Activated CD8-positive, alpha-beta T cell treated with anti-CD3 and anti-CD28 coated beads, Interleukin-2, amount 10 ng/mL, durations not matched to agents 7 days and 5 days (primary cell): ENCODE measurements around the gene FRG2C. TPM values are rescaled to one million over a fixed set of nuclear protein-coding genes. Genes with fewer than 3 reads are reported as not detected.
"Not testable (repeated sequence)": the region's sequence is repeated elsewhere in the genome, so short reads cannot be mapped to it uniquely, and the experiment has no call there.

Source experiments
- ATAC-seq: fragments of 150-1000 bp; cut with Tn5 transposase; one replicate; pipeline ENCODE4 v1.10.0; 2021; ENCODE audit warnings: moderate library complexity
- CTCF ChIA-PET: fragments of 350-600 bp; sonication (Branson Sonifier 250); formaldehyde crosslinking; loops from one replicate; lab custom pipeline; 2021; ENCODE audit warnings: antibody characterized with exemption; lab: Charles Lee
- POLR2A ChIA-PET: fragments of 350-600 bp; sonication (Branson Sonifier 250); formaldehyde crosslinking; loops from one replicate; lab custom pipeline; 2021; ENCODE audit warnings: antibody characterized with exemption; lab: Charles Lee
- DNase-seq: peaks from one replicate; pipeline ENCODE4 v3.0.0-alpha.2; 2020
- H3K27ac Mint-ChIP-seq: one replicate; pipeline ENCODE4 v1.8.0; 2021; ENCODE audit warnings: mild to moderate bottlenecking, mixed read lengths
- H3K27me3 Mint-ChIP-seq: one replicate; pipeline ENCODE4 v1.8.0; 2021; ENCODE audit warnings: low read depth, mixed read lengths
- H3K36me3 Mint-ChIP-seq: one replicate; pipeline ENCODE4 v1.8.0; 2021; ENCODE audit warnings: low read depth, mixed read lengths
- H3K4me1 Mint-ChIP-seq: one replicate; pipeline ENCODE4 v1.8.0; 2021; ENCODE audit warnings: low read depth, mixed read lengths
- H3K4me3 Mint-ChIP-seq: one replicate; pipeline ENCODE4 v1.8.0; 2021; ENCODE audit warnings: mild to moderate bottlenecking, mixed read lengths
- H3K9me3 Mint-ChIP-seq: one replicate; pipeline ENCODE4 v1.8.0; 2022; ENCODE audit warnings: mixed read lengths; ENCODE audit not compliant: insufficient read depth
- total RNA-seq, 2 experiments: library from RNA; stranded (reverse); gene quantifications; one replicate each; pipeline ENCODE4 v1.2.3, GENCODE V29; 2021

FRG2C gene
- total RNA-seq: not detected

DNA sequence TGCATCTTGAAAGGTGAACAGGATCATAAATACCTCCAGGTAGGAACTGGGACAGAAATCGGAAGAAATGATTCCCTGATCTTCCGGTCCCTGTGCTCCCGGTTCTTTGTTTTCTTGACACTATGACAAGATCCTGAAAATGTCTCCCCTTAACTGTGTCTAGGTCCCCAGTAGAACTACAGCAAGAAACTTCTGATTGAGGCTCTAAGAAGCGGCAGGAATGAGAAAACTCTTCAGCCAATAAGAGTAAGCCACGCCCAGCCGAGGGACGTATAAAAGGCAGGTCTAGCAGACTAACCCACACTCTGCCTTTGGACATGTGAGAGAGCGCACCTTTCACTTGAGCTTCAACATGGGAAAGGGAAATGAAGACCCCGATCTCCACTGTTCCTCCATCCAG, at the start of gene FRG2C:
Gene FRG2C (plus strand): TSS at position 301 of the 400 bp plus-strand sequence. CDS start 52 bp downstream, at position 353.
- CTCF ChIA-PET, POLR2A ChIA-PET, H3K27ac Mint-ChIP-seq, H3K4me3 Mint-ChIP-seq, H3K27me3 Mint-ChIP-seq, H3K4me1 Mint-ChIP-seq, DNase-seq, ATAC-seq, H3K36me3 Mint-ChIP-seq: not testable (repeated sequence)
- peaks cover 20% of the 10 kb centered on the region for H3K9me3 Mint-ChIP-seq

DNA sequence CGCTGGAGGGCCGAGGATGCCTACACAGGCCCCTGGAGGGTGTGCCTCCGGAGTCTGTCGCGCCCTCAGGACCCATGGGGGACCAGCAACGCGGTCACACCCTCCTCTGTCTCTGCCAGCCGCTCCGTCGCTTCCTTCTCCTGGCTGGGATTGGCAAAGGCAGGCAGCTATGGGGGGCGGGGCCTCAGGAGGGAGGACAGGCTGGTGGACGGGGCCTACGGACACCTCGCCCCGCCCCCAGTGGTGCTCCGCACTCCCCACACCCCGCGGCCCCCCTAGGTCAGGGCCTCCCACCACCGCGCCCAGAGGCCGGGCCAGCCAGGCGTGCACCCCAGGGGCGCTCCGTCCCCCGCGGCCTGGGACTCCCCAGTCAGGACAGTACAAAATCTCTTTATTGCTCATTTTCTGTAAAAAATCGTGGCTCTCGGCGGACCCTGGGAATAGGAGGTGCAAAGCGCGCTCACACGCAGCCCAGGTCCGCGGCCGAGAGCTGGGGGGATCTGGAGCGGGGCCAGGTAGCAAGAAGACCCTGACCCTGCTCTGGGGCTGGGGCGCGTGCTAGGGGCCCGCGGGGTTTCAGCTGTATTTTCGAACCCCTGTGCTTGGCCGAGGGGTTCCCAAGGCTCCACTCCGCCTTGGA, 45.3 kb upstream of the FRG2C start:
- H3K4me3 Mint-ChIP-seq, H3K36me3 Mint-ChIP-seq, H3K27me3 Mint-ChIP-seq, CTCF ChIA-PET, POLR2A ChIA-PET, H3K4me1 Mint-ChIP-seq, H3K9me3 Mint-ChIP-seq, H3K27ac Mint-ChIP-seq, DNase-seq, ATAC-seq: not testable (repeated sequence)

DNA sequence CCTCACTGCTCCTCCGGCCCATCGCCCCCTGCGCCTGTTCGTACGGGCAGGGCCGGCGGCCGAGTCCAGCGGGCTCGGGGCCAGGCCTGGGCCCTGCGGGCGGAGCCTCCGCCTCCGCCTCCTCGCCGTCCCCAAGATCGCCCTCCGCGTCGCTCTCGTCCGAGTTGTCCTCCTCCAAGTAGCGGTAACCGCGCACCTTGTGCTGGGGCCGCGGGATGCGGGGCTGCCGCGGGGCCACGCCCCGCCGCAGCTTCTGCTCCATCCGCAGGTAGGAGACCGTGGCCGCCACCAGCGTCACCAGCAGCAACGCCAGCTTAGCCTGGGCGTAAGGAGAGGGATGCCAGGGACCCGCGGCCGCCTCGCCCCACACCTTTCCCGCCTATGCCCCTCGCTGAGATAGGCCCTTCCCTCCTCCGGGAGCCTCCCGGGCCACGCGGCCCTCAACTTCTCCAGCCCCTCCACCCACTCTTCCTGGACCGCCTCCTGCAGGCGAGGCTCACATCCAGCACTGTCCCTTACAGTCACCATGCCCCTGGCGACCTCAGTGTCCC, 44.6 kb upstream of the FRG2C start:
- CTCF ChIA-PET, ATAC-seq: not testable (repeated sequence)

DNA sequence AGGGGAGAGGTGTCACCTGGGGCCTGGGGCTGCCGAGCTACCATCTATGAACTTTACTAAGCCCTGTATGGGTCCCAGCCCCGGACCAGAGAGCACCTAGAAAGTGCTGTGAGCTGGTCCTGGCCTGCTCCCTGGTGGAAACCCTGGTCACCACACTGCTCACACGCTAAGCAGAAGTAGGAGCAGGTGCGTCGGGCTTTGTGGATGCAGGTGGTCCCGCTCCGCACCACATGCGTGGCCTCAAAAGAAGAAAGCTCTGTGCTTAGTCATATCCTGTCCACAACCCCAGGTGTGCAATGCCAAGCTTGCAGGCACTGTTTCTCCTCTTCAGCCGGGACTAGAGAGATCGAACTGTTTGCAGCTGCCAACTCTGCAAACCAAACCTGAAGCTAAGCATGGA, 42.4 kb upstream of the FRG2C start:
- ATAC-seq, H3K9me3 Mint-ChIP-seq, POLR2A ChIA-PET: not testable (repeated sequence)

More for the DNA sequence above, 44.6 kb upstream of the FRG2C start:
- POLR2A ChIA-PET, H3K9me3 Mint-ChIP-seq, DNase-seq, H3K27ac Mint-ChIP-seq, H3K36me3 Mint-ChIP-seq, H3K4me1 Mint-ChIP-seq, H3K4me3 Mint-ChIP-seq, H3K27me3 Mint-ChIP-seq: not testable (repeated sequence)

DNA sequence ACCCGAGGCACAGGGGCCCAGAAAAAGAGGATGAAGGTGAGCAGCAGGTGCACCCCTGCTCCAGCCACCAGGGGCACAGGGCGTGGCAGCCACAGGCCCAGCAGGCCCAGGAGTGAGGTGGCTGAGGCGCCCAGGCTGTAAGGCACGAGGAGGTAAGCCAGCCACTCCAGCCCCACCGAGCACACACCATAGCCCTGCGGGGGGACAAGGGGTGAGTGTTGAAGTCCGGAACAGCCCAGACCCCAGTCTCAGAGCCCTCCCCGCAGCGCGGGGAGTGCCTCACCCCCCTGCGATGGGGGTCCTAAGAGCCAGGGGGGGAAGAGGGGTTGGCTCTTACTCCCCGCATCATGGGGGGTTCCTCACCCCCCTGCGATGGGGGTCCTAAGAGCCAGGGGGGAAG, 40.5 kb upstream of the FRG2C start:
- CTCF ChIA-PET, H3K36me3 Mint-ChIP-seq, H3K9me3 Mint-ChIP-seq, ATAC-seq, H3K4me3 Mint-ChIP-seq, H3K27ac Mint-ChIP-seq, H3K27me3 Mint-ChIP-seq, DNase-seq, POLR2A ChIA-PET, H3K4me1 Mint-ChIP-seq: not testable (repeated sequence)

More for the DNA sequence above, 42.4 kb upstream of the FRG2C start:
- H3K27ac Mint-ChIP-seq, DNase-seq, H3K27me3 Mint-ChIP-seq, H3K4me3 Mint-ChIP-seq, CTCF ChIA-PET, H3K36me3 Mint-ChIP-seq, H3K4me1 Mint-ChIP-seq: not testable (repeated sequence)

DNA sequence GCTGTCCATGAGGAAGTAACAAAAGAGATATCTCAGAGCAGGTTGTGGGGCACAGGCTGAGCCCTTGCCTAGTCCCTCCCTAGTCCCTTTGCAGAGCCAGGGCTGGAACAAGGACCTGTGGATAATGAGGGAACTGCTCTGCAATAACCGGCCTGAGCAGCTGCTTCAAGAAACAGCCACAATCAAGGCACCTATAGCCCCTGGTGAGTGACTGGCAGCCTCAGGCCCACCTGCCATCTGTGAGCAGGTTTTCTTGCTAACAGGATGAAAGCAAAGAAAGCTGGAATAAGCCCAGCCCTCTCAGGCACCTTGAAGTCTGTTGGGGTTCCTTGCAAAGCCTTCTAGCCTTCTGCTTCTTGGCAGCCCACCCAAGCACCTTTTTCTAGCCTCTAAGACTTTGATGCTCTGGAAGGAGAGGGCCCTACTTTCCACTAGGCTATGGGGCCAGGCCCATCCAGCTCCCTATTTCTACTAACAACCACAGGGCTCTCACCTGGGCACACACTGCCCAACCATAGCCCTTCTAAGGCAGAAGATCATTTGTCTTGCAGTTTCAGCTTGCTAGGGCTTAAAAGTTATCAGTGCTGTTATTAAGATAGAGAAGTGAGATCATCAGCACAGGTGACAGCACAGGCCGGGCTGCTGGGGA, 33.1 kb upstream of the FRG2C start:
- H3K4me1 Mint-ChIP-seq, DNase-seq, H3K36me3 Mint-ChIP-seq, H3K9me3 Mint-ChIP-seq, H3K27ac Mint-ChIP-seq, H3K4me3 Mint-ChIP-seq, ATAC-seq, CTCF ChIA-PET, H3K27me3 Mint-ChIP-seq, POLR2A ChIA-PET: not testable (repeated sequence)

DNA sequence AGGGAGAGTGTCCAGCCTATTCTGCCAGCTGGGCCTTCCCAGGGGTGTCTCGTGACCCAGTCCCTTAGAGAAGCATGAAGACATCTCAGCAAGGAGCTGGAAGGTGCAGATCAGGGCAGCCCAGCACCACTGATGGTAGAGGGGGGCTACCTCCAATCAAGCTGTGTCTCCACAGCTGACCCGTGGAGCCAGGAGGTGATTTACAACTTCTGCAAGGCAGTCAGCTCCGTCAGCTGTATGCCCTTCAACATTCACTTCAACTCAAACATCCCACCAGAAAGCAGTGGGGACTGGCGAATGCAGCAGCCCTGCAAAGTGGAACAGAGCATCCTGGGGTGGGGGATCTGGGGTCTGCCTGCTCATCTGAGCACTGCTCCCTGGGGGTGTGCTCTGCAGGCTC, 32.6 kb upstream of the FRG2C start:
- no peaks in the 10 kb centered on the region for H3K4me1 Mint-ChIP-seq
- no peaks in the 10 kb centered on the region for H3K36me3 Mint-ChIP-seq
- ATAC-seq (no peak), DNase-seq (no peak)
- no peak overlapping the region for H3K27ac Mint-ChIP-seq
- no peaks in the 10 kb centered on the region for H3K9me3 Mint-ChIP-seq
- H3K27me3 Mint-ChIP-seq: no peaks in the 10 kb centered on the region
- no peak overlapping the region for H3K4me3 Mint-ChIP-seq
- ChIA-PET CTCF (no interaction called here), POLR2A (no interaction called here)

DNA sequence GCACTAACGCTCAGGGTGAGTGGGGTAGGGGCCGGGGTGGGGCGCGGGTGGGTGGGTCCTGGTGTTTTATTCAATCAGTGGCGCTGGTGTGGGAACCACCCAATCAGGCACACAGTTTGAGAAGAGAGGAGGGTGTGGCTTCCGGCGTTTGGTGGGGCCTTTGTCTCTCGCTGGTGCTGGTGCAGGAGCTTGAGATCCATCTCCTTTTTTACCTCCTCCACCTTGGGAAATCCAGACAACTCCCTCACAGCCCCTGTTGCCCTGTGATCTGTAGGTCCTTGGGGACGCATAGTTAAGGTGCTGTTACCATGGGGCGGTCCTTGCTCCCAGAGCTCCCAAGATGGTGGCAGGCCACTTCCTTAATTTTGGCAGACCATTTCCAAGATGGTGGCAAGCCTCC, 25.2 kb upstream of the FRG2C start:
- H3K9me3 Mint-ChIP-seq, H3K4me1 Mint-ChIP-seq, CTCF ChIA-PET, H3K27ac Mint-ChIP-seq, H3K36me3 Mint-ChIP-seq, ATAC-seq, H3K4me3 Mint-ChIP-seq, DNase-seq, POLR2A ChIA-PET, H3K27me3 Mint-ChIP-seq: not testable (repeated sequence)

DNA sequence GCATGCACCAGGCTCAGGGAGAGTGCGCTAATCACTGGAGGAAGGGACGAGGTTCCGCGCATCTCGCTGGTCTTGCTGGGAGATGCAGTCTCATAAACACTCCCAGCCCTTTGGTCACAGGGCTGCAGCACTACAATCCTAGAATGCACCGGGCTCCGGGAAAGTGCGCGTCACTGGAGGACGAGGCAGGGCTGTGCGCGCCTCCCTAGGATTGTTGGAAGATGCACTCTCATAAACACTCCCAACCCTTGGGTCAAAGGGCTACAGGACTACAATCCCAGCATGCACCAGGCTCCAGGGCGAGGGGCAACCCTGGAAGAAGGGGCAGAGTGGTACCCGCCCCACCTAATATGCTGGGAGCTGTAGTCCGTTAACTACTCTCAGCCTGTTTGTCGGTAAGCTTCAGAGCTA, 23.0 kb upstream of the FRG2C start:
- ATAC-seq, POLR2A ChIA-PET, H3K4me1 Mint-ChIP-seq, H3K27me3 Mint-ChIP-seq, H3K9me3 Mint-ChIP-seq, H3K36me3 Mint-ChIP-seq, CTCF ChIA-PET: not testable (repeated sequence)
- H3K4me3 Mint-ChIP-seq: peak overlapping the region; percentile 74
- DNase-seq: peak; percentile 56
- peak overlapping the region; percentile 61 for H3K27ac Mint-ChIP-seq

DNA sequence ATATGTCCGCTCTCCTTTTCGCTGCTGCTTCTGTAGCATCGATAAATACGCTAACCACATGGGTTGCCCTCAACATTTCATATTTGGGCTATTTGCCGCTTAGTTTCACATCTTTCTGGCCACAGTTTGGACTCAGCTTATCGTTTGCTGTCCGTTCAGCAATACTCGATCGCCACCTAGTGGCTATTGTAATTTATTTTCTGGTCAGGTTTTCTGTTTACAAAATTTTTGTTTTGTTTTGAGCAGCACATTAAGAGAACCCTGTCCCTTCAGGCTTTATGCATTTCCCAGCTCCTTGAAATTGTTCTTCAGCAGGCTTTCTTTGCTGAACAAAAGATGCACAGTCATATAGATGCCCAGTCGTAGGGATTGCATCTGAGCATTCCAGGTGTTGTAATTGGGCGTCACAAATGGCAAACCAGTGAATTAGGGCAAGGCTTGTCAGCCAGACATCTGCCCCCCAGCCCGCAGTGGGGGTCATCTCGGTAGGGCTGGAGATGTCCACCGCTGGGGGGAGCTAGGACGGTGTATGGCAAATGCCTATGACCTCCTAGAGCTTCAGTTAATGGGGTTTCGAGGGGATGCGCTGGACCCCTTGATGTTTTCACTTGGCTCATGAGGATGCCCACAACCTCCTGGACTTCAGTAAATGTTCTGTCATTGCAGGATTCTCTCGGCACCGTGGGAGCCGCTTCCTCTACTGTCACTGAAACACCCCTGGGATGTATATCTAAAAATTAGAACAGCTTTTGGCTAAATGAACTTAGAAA, 20.9 kb upstream of the FRG2C start:
- H3K27me3 Mint-ChIP-seq, ATAC-seq, H3K9me3 Mint-ChIP-seq, POLR2A ChIA-PET, H3K36me3 Mint-ChIP-seq, H3K4me1 Mint-ChIP-seq: not testable (repeated sequence)
- H3K27ac Mint-ChIP-seq: peak overlapping the region; percentile 32
- peak; percentile 47 for DNase-seq
- CTCF ChIA-PET: interaction anchor here (1.0 to 1.5 kb wide), 3 partner anchors 9 to 451 kb away, joined by 3 to 4 read pairs (median 3); no protein-coding TSS in a partner anchor
- H3K4me3 Mint-ChIP-seq: peak overlapping the region; percentile 42

DNA sequence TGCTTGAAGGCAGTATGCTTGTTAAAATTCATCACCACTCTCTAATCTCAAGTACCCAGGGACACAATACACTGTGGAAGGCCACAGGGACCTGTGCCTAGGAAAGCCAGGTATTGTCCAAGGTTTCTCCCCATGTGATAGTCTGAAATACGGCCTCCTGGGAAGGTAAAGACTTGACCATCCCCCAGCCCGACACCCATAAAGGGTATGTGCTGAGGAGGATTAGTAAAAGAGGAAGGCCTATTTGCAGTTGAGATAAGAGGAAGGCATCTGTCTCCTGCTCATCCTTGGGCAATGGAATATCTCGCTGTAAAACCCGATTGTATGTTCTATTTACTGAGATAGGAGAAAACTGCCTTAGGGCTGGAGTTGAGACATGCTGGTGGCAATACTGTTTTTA, 18.6 kb upstream of the FRG2C start:
- CTCF ChIA-PET, ATAC-seq, POLR2A ChIA-PET, H3K4me1 Mint-ChIP-seq, H3K27me3 Mint-ChIP-seq, H3K27ac Mint-ChIP-seq, H3K9me3 Mint-ChIP-seq, H3K4me3 Mint-ChIP-seq, H3K36me3 Mint-ChIP-seq, DNase-seq: not testable (repeated sequence)

DNA sequence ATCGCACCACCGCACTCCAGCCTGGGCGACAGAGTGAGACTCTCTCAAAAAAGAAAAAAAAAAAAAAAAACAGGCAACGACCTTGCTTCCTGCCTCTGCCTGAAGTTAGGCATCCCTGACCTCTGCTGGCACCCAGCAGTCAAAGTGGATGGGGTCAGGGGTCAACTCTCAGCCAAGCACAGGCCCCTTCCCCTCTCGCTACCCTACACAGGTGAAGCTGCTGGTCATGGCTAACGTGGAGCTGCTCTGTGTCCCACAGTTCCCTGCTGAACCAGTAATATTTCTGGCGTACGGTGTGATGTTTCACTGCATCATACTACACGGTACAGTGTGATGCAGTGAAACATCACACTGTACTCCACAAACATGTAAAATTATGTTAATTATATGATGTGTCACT, 13.9 kb upstream of the FRG2C start:
- H3K9me3 Mint-ChIP-seq: no peaks in the 10 kb centered on the region
- no peak for DNase-seq
- H3K36me3 Mint-ChIP-seq: no peaks in the 10 kb centered on the region
- H3K27me3 Mint-ChIP-seq: peaks cover 4% of the 10 kb centered on the region
- no peak for ATAC-seq
- POLR2A ChIA-PET: no interaction called here
- no peaks in the 10 kb centered on the region for H3K4me1 Mint-ChIP-seq
- H3K27ac Mint-ChIP-seq: no peak overlapping the region
- CTCF ChIA-PET: no interaction called here
- H3K4me3 Mint-ChIP-seq: no peak overlapping the region
